ENCODE data around the gene TMEM208.

The TMEM208 gene

DNA sequence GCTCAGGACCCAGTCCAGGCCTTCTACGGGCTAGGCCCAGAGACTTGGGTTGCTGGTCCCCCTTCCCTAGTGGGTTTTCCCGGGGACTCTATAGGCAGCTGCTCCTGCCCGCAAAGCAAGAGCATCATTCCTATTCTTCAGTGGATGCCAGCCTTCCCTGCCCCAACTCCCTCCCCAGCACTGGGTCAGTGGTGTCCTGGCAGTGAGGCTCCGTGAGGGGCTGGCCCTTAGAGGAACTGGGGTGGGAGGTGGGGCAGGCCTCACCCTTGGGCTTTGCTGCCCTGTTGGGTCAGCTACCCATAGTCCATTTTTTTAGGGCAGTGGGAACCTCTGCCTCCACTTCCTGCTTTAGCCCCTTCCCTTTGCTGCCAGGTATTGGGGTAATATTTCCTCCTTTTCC, 44.5 kb downstream of the TMEM208 start:
- DNase-seq (ENCODE audit: low read depth in 1 of 2, low spot score in 1 of 2) = no peak

DNA sequence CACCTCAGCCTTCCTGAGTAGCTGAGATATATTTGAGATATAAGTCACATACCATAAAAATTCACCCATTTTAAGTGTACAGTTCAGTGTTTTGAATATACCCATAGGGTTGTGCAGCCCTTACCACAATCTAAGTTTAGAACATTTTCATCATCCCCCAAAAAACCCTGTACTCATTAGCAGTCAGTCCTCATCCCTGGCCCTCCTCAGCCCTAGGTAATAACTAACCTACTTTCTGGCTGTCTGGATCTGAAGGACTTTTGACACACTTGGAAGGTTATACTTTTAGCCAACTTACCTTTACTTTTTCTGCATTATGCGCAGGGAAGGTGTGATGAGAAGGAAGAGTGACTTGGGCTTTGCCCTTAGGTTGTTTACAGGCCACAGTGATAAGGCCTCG, 48.4 kb downstream of the TMEM208 start:
- DNase-seq (ENCODE audit: low read depth in 1 of 2, low spot score in 1 of 2) = no peak

DNA sequence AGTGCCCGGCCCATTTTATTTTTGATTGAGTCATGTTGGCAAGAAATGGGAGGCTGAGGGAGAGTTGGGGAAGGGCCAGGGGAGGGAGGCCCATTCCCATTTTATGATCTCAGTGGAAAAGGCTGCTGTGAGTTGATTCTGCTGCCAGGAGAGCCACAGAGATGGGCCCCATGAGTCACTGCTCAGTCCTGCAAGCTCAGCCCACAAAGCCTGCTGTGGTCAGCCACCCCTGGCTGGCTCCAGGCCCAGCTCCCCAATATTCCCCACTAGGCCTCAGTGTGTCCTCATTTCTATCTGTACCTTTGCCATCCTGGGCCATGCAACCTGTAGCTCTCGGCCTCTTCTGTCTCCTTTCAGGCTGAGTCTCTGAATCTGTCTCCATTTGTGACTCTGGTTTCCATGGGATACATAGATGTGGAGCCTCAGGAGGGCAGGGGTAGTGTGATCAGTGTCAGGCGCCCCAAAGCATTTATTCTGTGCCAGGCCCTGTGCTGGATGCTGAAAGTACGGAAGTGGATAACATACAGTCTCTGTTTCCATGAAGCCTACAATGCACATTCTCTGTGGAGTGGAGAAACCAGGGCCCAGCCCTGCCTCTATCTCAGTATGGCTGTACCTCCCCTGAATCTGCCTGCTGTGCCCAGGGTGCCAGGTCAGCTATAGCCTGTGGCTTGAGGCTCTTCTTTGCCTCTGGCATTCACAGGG, 50.5 kb downstream of the TMEM208 start:
- no peak for DNase-seq (ENCODE audit: low read depth in 1 of 2, low spot score in 1 of 2)

DNA sequence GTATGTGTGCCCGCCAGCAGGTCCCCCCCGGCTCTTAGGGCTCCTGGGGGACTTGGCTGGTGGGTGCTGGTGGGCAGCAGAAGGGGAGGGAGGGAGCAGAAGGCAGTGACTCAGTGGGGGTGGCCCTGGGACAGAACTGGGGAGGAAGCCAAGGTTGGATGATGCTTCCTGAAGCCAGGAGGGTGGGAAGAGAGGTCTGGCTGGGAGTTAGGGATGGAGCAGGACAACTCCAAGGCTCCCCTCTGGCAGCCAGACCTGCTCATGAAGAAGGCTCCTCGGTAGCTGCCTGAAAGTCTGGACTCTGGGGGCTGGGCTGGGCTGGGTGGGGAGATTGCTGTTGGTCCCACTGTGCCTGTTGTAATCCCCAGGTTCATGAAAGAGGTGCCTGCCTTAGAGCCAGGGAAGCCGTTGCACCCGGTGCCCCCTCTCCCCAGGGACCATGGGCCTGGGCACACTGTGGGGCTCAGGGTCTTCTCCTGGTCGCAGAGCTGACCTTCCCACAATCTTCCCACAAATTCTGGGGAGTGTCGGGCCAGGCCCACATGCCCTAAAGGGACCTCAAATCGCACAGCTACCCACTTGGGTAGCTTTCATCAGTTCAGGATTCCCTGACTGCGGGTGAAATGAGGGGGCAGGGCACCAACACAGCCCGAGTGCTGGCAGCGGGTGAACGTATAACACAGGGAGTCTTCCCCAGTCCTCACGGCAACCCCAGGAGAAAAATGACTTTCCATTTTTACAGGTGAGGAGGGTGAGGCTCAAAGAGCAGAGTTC, 51.3 kb downstream of the TMEM208 start:
- no peak for DNase-seq (ENCODE audit: low read depth in 1 of 2, low spot score in 1 of 2)
